CD4-positive, alpha-beta T cell treated with Interleukin-12 subunit alpha and Interleukin-12 subunit beta, for 1 hour (primary cell): ENCODE measurements around the gene TEX29.

Experiments used
- DNase-seq: peaks from one replicate; pipeline ENCODE4 v3.0.0-alpha.2; 2020

Gene TEX29

GRCh38 chr13:111292710-111293485 lies 27.5 kb upstream of the TEX29 start:
- no peak for DNase-seq

DNA sequence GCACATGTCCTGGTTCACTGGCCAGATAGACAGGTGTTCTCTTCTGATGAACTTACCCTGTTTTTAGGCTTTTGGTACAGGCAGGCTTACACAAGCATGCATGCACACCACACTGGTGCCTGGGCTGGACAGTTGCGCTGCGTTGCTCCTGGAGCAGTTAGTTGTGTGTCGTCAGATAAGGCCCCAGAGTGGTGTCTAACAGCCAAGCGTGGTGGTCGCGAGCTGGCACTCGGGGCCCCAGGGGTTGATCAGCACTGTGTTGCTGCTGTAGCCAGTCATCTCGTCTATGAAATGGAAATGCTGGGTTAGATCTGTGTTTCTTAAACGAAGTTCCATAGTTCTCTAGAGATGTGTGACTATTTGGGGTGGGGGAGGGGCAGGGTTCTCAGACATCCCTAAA lies 24.6 kb upstream of the TEX29 start:
- DNase-seq, result no peak

- no peak for DNase-seq
These were observed 24.0 kb upstream of the TEX29 start for GRCh38 chr13:111296417-111296816.

DNA sequence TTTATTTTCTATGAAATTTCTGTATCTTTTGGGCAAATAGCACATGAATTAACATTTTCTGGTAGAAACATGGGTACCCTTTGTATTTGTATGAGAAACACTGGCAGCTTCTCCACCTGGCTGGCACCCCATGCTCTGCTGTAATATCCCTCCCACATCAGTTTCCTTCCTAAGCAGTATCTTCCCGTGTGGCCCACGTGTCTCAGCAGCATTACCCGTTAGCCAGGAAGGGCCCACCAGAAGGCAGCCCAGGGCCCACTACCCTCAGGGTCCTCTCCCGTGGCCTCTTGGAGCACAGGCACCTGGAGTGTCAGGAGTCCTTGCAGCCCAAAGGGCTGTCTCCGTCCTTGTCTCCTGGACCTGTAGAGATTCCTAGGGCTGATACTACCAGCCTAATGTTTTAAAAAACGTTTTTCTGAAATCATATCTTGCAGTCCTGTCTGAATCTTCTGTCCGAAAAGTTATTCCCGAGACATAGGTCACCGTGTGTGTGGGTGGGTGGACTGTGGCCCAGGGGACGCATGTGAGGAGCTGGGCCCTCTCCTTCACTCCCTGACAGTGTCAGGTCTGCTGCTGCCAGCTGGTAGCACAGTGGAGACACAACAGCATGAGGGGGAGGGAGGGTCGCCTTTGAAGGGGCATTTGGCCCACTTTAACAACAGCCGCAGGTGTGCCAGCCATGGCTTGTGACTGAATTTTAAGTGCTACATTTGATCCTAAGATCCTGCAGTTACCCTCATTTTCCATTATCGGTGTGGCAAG lies 22.0 kb upstream of the TEX29 start:
- DNase-seq, result no peak

DNA sequence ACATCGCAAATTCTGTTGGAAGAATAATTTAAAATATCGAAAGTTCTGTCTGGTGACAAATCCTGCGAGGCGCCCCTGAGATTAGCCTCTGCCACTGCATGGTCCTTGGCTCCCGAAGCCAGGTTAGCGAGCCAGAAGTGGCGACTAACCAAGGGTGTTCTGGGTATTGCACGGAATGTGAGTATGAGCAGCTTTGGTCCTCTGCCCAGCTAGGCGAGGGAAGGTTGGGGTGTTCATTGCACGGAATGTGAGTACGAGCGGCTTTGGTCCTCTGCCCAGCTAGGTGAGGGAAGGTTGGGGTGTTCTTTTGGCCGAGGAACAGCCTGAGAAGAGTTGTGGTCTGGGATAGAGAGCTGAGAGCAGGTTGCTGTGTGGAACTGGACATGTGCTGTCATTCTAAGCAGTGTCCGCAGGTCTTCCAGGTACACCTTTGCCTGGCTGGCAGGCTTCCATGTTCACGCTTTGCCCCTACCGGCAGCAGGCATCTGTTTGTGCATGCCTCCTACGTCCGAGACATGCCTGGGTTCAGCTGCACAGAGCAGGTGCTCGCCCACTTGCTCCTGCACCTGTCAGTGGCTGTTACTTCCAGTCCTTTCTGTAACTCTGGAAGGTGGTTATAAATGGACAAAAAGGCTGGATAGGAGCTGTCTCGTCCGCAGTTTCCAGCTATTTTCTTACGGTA lies 18.3 kb upstream of the TEX29 start:
- DNase-seq, result no peak

DNA sequence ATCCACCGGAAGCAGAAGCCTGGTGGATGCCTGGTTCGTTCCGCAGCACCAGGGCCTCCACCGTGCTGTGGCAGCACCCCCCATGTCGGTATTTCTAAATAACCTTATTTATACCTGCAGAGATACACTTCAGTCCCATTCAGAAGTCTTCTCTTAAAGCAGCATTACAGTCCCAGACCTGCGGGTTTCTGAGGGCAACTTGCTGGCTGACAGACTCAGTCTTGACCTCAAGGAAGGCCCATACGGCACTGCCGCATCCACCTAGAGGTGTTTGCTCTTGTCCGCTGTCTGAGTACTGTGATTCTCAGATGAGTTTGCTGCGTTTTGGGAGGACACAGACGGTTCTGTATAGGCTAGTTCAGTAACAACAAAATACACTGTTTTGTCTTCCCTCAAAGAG lies 16.9 kb upstream of the TEX29 start:
- DNase-seq, result no peak

DNA sequence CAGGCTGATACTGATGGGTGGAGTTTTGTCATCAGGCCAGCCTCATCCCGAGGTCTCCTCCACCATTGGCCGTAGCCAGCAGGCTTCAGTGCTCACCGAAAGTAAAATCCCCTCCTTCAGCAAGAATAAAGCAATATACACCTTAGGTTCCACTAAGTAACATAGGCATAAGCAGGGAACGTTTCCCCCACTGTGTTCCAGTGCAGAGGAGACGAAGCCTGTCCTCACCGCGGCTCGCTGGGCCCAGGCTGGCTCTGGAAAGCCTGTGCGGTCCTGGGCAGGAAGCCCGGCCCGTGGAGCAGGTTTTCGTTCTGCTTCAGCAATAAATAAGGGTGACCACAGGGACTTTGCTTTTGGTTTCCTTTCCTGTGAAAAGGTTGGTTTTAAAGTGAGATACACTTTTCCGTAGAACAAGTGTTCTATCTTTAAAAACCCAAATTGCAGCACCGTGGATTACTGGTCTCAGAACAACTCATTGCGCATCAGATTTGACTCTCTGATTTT lies 16.3 kb upstream of the TEX29 start:
- no peak for DNase-seq

GRCh38 chr13:111304603-111305289 lies 15.7 kb upstream of the TEX29 start:
- DNase-seq, result no peak

GRCh38 chr13:111312944-111313590 lies 7.4 kb upstream of the TEX29 start:
- no peak for DNase-seq

GRCh38 chr13:111313911-111314425 lies 6.5 kb upstream of the TEX29 start:
- DNase-seq, result no peak

DNA sequence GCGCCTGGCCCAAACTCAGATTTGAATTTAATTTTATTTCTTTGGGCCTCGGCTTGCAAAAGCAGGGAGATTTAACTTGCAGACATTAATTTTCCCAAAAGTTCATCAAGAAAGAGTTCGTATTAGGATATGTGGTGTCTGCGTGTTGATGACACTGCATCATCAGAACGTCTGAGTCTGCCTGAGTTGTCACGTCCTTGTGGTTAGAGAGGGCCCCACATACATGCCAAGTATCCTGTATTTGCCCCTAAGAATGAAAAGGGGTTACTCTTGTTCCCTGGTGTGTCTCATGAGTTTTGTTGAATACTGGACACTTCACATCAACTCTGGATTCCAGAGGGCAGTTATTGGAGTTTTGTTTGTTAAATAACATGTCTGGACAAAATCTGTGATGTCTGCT lies 5.6 kb upstream of the TEX29 start:
- DNase-seq, result no peak

GRCh38 chr13:111315347-111315995 lies 5.0 kb upstream of the TEX29 start:
- no peak for DNase-seq

- DNase-seq, result no peak
These were observed 4.2 kb upstream of the TEX29 start for GRCh38 chr13:111316161-111316730.

- DNase-seq, result no peak
These were observed 3.3 kb upstream of the TEX29 start for GRCh38 chr13:111317042-111317550.

GRCh38 chr13:111317571-111318345 lies 2.7 kb upstream of the TEX29 start:
- no peak for DNase-seq

GRCh38 chr13:111318386-111318785 lies 2.1 kb upstream of the TEX29 start:
- DNase-seq, result no peak

DNA sequence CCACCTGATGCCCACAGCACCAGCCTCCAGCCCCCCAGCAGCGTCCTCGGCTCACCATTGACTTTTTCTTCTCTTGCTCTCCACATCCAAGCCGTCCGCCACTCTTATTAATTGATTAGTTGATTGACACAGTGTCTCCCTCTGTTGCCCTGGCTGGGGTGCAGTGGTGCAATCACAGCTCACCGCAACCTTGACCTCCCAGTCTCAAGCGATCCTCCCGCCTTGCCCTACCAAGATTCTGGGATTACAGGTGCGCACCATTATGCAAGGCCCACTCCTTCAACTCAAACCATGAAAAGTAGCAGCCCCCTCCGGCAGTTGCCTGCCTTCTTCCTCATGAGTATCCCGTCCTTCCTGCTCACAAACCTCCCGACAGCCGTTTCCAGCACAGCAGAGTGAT lies 921 bp upstream of the TEX29 start:
- no peak for DNase-seq

DNA sequence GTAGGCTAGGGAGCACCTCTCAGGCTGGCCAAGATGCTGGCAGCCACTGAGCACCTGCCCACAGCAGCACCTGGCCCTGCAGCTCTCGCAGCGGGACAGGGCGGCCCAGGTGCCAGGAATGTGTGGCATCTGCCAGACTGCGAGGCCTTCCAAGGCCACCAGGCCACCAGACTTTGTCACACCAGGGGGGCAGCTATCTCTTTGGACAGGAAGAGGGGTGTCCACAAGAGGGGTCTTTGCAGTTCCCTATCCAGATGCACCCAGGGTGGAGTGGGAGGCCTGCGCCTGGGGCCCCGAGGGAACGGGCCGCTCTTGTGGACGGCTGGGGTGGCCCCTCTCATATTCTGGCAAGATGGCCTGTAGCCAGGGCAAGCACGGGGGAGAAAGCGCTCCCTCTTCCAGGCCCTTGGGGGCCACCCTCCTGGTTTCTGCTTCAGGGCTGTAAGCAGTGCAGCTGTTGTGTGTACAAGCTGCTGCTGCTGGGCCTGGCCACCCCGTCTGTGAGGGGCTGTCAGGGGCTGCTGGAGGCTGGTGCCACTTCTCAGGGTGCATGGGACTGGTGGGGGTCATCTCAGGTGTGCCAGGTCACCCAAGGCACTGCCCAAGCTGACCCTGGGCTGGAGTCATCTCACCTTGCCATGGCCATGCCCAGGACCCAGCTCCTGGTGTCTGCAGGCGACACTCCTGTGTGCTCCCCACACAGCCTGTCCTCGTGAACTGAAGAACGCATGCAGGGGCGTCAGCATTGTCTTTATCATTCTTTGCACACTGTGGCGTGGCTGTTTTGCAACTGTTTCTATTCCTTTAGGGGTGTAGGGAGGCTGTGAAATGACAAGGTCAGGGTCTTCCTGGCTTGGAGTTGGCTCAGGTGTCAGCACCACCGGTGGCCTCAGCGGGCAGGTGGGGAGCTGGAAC lies 1.8 kb downstream of the TEX29 start:
- DNase-seq, result no peak

- DNase-seq, result no peak
These were observed 2.5 kb downstream of the TEX29 start for GRCh38 chr13:111322916-111323331.
